Ecto neural progenitor cell (in vitro differentiated cells): ENCODE measurements around the gene JPT2.

ENCODE experiments used
- DNase-seq: peaks from one replicate; pipeline ENCODE4 v3.0.0-alpha.2; 2018; ENCODE audit warnings: low spot score

JPT2 gene

GRCh38 chr16:1677942-1678499 is at the start of gene JPT2:
Gene JPT2 (plus strand): TSS chr16:1678279. CDS start chr16:1678313, 34 bp downstream.
- peak; percentile 97 for DNase-seq

GRCh38 chr16:1630450-1631213 is 47.4 kb upstream of the JPT2 start:
- no peak for DNase-seq

- DNase-seq, result no peak
These were observed 46.8 kb upstream of the JPT2 start for GRCh38 chr16:1631230-1631629.

- DNase-seq, result no peak
These were observed 46.0 kb upstream of the JPT2 start for GRCh38 chr16:1631931-1632637.

- DNase-seq, result no peak
These were observed 45.5 kb upstream of the JPT2 start for GRCh38 chr16:1632638-1632970.

GRCh38 chr16:1633310-1633709 is 44.8 kb upstream of the JPT2 start:
- DNase-seq, result no peak

GRCh38 chr16:1634541-1634940 is 43.5 kb upstream of the JPT2 start:
- no peak for DNase-seq

- DNase-seq, result no peak
These were observed 43.0 kb upstream of the JPT2 start for GRCh38 chr16:1635070-1635469.

- DNase-seq, result no peak
These were observed 40.6 kb upstream of the JPT2 start for GRCh38 chr16:1637526-1637925.

GRCh38 chr16:1638757-1639156 is 39.3 kb upstream of the JPT2 start:
- DNase-seq, result no peak

- no peak for DNase-seq
These were observed 38.8 kb upstream of the JPT2 start for GRCh38 chr16:1639282-1639681.

- DNase-seq, result no peak
These were observed 38.2 kb upstream of the JPT2 start for GRCh38 chr16:1639860-1640259.

- no peak for DNase-seq
These were observed 37.7 kb upstream of the JPT2 start for GRCh38 chr16:1640261-1640941.

GRCh38 chr16:1641261-1641660 is 36.8 kb upstream of the JPT2 start:
- DNase-seq, result no peak

GRCh38 chr16:1642148-1642547 is 35.9 kb upstream of the JPT2 start:
- no peak for DNase-seq

- no peak for DNase-seq
These were observed 35.3 kb upstream of the JPT2 start for GRCh38 chr16:1642753-1643152.

GRCh38 chr16:1643521-1643920 is 34.6 kb upstream of the JPT2 start:
- no peak for DNase-seq

- no peak for DNase-seq
These were observed 32.1 kb upstream of the JPT2 start for GRCh38 chr16:1645914-1646525.

GRCh38 chr16:1647856-1648255 is 30.2 kb upstream of the JPT2 start:
- DNase-seq, result no peak

GRCh38 chr16:1650131-1650530 is 27.9 kb upstream of the JPT2 start:
- DNase-seq, result no peak

- DNase-seq, result no peak
These were observed 26.7 kb upstream of the JPT2 start for GRCh38 chr16:1651094-1651973.

- no peak for DNase-seq
These were observed 26.1 kb upstream of the JPT2 start for GRCh38 chr16:1651974-1652312.
